Measurements from ENCODE around the gene FAM124A.

DNA sequence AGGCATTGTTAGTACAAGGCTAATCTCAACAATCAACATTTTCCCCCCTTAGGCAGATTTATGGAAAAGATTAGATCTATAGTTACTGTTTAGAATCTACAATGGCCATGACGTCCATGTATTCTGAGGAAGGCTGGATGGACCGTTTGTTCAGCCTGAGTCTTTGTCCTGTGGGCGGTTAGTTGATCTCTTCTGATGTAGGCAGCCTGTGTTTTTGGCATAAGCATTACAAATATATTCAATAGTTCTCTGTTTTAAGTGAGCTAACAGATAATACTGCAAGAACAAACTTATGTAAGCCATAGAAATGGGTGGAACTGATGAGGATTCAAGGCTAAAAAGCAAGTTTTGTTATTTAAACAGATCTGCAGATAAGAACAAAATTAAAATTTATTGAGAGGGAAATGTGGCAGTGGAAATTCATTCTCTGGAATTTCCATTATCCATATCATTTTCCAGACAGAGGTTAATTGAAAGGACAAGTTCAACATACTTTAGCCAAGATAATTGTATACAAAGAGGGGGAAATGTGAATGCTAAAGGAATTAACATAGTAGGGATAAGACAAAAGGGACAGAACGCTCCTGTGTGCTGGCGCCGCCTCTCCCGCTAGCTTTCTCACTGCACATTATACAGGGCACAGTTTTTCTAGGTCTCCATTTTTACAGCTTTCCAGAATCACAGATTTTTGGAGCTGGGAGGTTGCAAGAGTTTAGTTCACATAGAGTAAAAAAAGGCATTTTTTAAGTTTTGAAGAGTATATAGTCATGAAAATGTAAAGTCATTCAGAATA lies 48.6 kb downstream of the FAM124A start:
- TF ChIP-seq, protein P1, sequence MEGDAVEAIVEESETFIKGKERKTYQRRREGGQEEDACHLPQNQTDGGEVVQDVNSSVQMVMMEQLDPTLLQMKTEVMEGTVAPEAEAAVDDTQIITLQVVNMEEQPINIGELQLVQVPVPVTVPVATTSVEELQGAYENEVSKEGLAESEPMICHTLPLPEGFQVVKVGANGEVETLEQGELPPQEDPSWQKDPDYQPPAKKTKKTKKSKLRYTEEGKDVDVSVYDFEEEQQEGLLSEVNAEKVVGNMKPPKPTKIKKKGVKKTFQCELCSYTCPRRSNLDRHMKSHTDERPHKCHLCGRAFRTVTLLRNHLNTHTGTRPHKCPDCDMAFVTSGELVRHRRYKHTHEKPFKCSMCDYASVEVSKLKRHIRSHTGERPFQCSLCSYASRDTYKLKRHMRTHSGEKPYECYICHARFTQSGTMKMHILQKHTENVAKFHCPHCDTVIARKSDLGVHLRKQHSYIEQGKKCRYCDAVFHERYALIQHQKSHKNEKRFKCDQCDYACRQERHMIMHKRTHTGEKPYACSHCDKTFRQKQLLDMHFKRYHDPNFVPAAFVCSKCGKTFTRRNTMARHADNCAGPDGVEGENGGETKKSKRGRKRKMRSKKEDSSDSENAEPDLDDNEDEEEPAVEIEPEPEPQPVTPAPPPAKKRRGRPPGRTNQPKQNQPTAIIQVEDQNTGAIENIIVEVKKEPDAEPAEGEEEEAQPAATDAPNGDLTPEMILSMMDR (conservative IDR thresholded peaks at IDR 0.05; ENCODE audit: low read length): no peak
- no peak for TF ChIP-seq EZH2phosphoT487 (IDR thresholded peaks at IDR 0.05; ENCODE audit: borderline replicate concordance, low read depth, low read length)

All from OCI-LY7 (cell line).